AG09309 (cell line): ENCODE measurements around the gene CYP11A1.

Experiments used
- DNase-seq: peaks from one replicate; pipeline ENCODE4 v3.0.0-alpha.2; 2010; ENCODE audit warnings: low read depth
- H3K4me3 ChIP-seq: 2 replicates; pipeline ENCODE4 v1.5.1; 2011; ENCODE audit warnings: mild to moderate bottlenecking, low read depth, low read length, moderate library complexity; ENCODE audit not compliant: control insufficient read depth
- TF ChIP-seq, protein P1 (sequence below): IDR thresholded peaks from 2 replicates; pipeline ENCODE4 v1.5.1; 2011; ENCODE audit warnings: mild to moderate bottlenecking, low read depth, low read length, inconsistent platforms; ENCODE audit not compliant: insufficient read depth, control insufficient read depth; ENCODE audit errors: missing control alignments

Gene CYP11A1

DNA sequence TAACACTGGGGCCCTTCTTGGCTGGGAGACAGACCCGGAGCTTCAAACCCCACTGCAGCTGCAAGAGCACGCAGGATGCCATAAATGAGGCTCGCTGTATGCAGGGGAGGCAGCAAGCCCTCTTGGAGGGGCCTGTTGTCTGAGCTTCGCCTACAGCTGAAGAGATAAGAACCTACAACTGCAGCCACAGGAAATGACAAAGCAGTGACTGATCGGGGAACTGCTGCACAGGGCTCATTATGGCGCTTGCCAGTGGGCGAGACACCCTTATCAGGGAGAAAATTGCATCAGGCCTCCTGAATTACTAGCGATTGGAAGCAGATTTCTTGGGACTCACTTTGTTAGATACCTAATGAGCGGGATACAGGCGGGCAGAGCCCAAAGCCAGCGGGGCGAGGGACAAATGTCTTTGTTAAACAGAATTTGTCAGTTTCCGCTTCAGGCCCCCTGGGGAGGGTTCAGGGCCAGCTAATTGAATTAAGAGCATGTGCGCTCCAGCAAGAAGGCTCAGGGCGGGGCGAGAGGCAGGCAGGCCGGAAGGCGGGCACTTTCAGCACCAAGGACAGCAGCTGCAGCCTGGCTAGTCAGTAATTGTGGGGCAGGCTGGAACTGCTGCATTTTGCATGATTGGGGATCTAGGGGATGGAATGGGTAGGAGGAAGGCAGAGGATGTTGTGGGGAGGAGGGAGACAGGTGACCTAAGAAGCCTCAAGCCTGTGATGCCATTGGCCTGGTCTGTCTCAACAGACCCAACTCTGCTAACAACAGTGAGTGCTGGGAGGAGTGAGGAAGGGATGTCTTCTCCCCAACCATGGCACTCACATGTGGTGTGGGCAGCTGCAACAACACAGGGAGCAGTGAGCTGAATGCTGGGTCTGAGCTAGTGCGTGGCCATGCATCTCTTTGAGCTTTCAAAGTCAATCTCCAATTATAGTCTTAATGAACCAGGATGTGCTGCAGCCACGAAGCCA lies 76.1 kb downstream of the CYP11A1 start:
- no peak overlapping the region for H3K4me3 ChIP-seq
- TF ChIP-seq, protein P1, sequence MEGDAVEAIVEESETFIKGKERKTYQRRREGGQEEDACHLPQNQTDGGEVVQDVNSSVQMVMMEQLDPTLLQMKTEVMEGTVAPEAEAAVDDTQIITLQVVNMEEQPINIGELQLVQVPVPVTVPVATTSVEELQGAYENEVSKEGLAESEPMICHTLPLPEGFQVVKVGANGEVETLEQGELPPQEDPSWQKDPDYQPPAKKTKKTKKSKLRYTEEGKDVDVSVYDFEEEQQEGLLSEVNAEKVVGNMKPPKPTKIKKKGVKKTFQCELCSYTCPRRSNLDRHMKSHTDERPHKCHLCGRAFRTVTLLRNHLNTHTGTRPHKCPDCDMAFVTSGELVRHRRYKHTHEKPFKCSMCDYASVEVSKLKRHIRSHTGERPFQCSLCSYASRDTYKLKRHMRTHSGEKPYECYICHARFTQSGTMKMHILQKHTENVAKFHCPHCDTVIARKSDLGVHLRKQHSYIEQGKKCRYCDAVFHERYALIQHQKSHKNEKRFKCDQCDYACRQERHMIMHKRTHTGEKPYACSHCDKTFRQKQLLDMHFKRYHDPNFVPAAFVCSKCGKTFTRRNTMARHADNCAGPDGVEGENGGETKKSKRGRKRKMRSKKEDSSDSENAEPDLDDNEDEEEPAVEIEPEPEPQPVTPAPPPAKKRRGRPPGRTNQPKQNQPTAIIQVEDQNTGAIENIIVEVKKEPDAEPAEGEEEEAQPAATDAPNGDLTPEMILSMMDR, result no peak
- peak; percentile 37 for DNase-seq

DNA sequence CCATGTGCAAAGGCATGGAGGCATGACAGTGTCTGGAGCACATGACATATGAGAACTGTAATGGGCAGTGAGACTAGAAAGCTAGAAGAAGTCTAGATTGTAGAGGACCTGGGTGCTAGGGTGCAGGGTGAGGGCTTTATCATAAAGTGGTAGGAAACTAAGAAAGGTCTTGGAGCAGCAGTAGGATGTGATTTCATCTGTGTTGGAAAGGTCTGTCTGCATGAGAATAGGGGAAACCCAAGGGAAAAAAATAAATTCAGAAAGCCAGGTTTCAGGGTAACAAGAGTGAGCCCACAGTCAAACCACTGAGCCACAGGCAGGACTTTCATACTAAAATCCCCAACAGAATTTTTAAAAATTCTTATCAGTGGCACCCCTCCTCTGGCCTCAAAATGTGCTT lies 76.8 kb downstream of the CYP11A1 start:
- H3K4me3 ChIP-seq, result no peak overlapping the region
- TF ChIP-seq, protein P1, result no peak
- no peak for DNase-seq

DNA sequence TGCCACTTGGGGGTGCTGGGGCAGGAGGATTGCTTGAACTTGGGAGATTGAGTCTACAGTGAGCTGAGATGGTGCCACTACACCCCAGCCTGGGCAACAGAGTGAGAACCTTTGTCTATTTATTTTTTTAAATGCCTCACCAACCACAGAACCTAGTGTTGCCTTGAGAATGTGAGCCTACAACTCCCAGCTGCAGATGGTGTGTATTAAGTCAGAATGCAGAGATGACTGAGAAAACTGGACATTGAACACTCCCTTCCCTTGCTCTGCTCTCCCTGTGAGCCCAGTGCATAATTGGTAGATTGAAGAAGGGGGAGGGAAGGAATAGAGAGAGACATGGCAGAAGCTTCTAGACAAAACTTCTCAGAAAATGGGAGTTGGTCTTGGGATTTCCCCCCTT lies 77.8 kb downstream of the CYP11A1 start:
- no peak for DNase-seq
- TF ChIP-seq, protein P1, result no peak
- H3K4me3 ChIP-seq, result no peak overlapping the region
